CD4-positive, CD25-positive, alpha-beta regulatory T cell (primary cell): Measurements from ENCODE around the gene RNF17. TPM values are rescaled to one million over a fixed set of nuclear protein-coding genes. Genes with fewer than 3 reads are reported as not detected.

ENCODE experiments used
- ATAC-seq, 2 donors: fragments of 150-1000 bp; cut with Tn5 transposase; one replicate each; pipeline ENCODE4 v1.10.0; 2021; ENCODE audit warnings: low read depth in 2 of 2, moderate number of reproducible peaks in 2 of 2, moderate library complexity in 1 of 2
- DNase-seq, 3 donors: peaks; one replicate each; pipeline versions ENCODE4 v3.0.0 to v3.0.0-alpha.2; 2012 to 2022; ENCODE audit warnings: mixed read lengths in 1 of 3
- H3K27ac ChIP-seq: one replicate; pipeline ENCODE4 v1.7.0; 2013; ENCODE audit warnings: mild to moderate bottlenecking, low read length; ENCODE audit not compliant: insufficient read depth, poor library complexity, severe bottlenecking
- H3K27me3 ChIP-seq: one replicate; pipeline ENCODE4 v1.7.0; 2013; ENCODE audit warnings: low read length; ENCODE audit not compliant: control insufficient read depth, insufficient read depth
- H3K36me3 ChIP-seq: one replicate; pipeline ENCODE4 v1.7.0; 2013; ENCODE audit warnings: mild to moderate bottlenecking, low read length, moderate library complexity; ENCODE audit not compliant: control insufficient read depth, insufficient read depth
- H3K4me1 ChIP-seq: 2 replicates; pipeline ENCODE4 v1.7.0; 2013; ENCODE audit warnings: mild to moderate bottlenecking, low read length; ENCODE audit not compliant: insufficient read depth, control insufficient read depth, poor library complexity, severe bottlenecking
- H3K4me3 ChIP-seq: one replicate; pipeline ENCODE4 v1.7.0; 2013; ENCODE audit warnings: low read depth, mild to moderate bottlenecking, low read length, moderate library complexity
- H3K9me3 ChIP-seq, 2 experiments: 1 replicate in 1 of 2; 2 replicates in 1 of 2; pipeline ENCODE4 v1.7.0; 2013; ENCODE audit warnings: low read length in 2 of 2, mild to moderate bottlenecking in 1 of 2, moderate library complexity in 1 of 2; ENCODE audit not compliant: control insufficient read depth in 2 of 2
- H3K27ac Mint-ChIP-seq, 3 donors: one replicate each; pipeline ENCODE4 v1.8.0; 2020 to 2022; ENCODE audit warnings: mild to moderate bottlenecking in 3 of 3, mixed read lengths in 3 of 3, moderate library complexity in 2 of 3
- H3K27me3 Mint-ChIP-seq: one replicate; pipeline ENCODE4 v1.8.0; 2022; ENCODE audit warnings: mild to moderate bottlenecking, mixed read lengths
- H3K36me3 Mint-ChIP-seq: one replicate; pipeline ENCODE4 v1.8.0; 2020; ENCODE audit warnings: mixed read lengths
- H3K4me1 Mint-ChIP-seq, 4 donors: one replicate each; pipeline ENCODE4 v1.8.0; 2020 to 2022; ENCODE audit warnings: mixed read lengths in 4 of 4, mild to moderate bottlenecking in 1 of 4
- H3K4me3 Mint-ChIP-seq, 4 donors: one replicate each; pipeline ENCODE4 v1.8.0; 2020 to 2022; ENCODE audit warnings: mild to moderate bottlenecking in 4 of 4, mixed read lengths in 4 of 4, moderate library complexity in 3 of 4
- H3K9me3 Mint-ChIP-seq, 7 donors: one replicate each; pipeline ENCODE4 v1.8.0; 2020 to 2022; ENCODE audit warnings: mixed read lengths in 7 of 7, mild to moderate bottlenecking in 3 of 7, moderate library complexity in 2 of 7
- polyA plus RNA-seq, 4 donors: library from polyadenylated mRNA; unstranded; fragments of 300-500 nt; fragmentation: Illumina TruSeq; gene quantifications; one replicate each; pipeline ENCODE4 v1.2.3, GENCODE V29; 2021
- total RNA-seq: library from RNA; stranded (reverse); gene quantifications from one replicate; pipeline ENCODE4 v1.2.3, GENCODE V29; 2022

RNF17 gene
- total and polyA plus RNA-seq, 5 donors from 2014 or later, result 0.14 to 0.44 (median 0.28) TPM; not detected in 2

DNA sequence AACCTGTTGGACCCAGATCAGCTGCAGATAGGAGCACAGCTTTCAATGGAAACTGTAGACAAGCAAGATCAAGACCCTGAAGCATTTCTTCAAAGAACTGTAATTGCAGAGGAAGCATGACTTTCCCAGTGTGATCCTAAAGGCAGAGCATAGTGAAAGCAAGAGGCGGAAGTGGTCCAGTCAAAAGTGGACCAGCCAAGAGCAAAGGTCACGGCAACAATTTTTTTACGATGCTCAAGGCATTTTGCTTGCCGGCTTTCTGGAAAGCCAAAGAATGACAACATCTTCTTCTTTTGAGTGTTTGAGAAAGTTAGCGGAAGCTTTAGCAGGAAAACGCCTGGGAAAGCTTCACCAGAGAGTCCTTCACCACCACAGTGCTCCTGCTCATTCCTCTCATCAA, 111.6 kb downstream of the RNF17 start:
- DNase-seq, result no peak
- Mint-ChIP-seq H3K4me3 (no peak overlapping the region), H3K27ac (no peak overlapping the region), H3K27me3 (peaks cover 26% of the 10 kb centered on the region), H3K9me3 (no peaks in the 10 kb centered on the region), H3K4me1 (no peaks in the 10 kb centered on the region), H3K36me3 (no peaks in the 10 kb centered on the region)
- no peaks in the 10 kb centered on the region for H3K9me3 ChIP-seq
- no peak for ATAC-seq
- peaks cover 7% of the 10 kb centered on the region for H3K27me3 ChIP-seq
- no peaks in the 10 kb centered on the region for H3K4me1 ChIP-seq
- no peaks in the 10 kb centered on the region for H3K36me3 ChIP-seq
- H3K27ac ChIP-seq, result no peak overlapping the region
- no peak overlapping the region for H3K4me3 ChIP-seq

- no peaks in the 10 kb centered on the region for H3K4me1 ChIP-seq
- peaks cover 5% of the 10 kb centered on the region for H3K27me3 ChIP-seq
- Mint-ChIP-seq H3K4me1 (no peaks in the 10 kb centered on the region), H3K4me3 (no peak overlapping the region), H3K9me3 (no peaks in the 10 kb centered on the region), H3K27me3 (peaks cover 13% of the 10 kb centered on the region), H3K27ac (peak overlapping the region in 1 of 3 donors; percentile 17), H3K36me3 (no peaks in the 10 kb centered on the region)
- H3K9me3 ChIP-seq, result no peaks in the 10 kb centered on the region
- no peak for ATAC-seq
- H3K36me3 ChIP-seq, result no peaks in the 10 kb centered on the region
- no peak overlapping the region for H3K4me3 ChIP-seq
- no peak overlapping the region for H3K27ac ChIP-seq
- no peak for DNase-seq
These were observed 113.6 kb downstream of the RNF17 start for GRCh38 chr13:24877531-24877930.

DNA sequence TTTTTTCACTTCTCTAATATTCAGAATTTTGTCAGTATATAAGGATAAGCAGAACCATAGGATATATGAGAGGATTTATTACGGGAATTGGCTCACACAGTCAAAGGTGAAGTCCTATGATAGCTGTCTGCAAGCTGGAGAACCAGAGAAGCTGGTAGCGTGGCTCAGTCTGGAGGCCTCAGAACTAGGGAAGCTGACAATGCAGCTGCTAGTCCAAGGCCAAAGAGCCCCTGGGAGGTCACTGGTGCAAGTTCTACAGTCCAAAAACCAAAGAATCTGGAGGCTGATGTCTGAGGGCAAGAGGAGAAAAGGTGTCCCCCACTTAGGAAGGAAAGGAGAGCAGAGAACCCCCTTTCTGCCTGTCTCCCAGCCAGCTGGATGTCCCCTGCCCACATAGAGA, 114.4 kb downstream of the RNF17 start:
- Mint-ChIP-seq H3K9me3 (no peaks in the 10 kb centered on the region), H3K4me1 (no peaks in the 10 kb centered on the region), H3K27ac (no peak overlapping the region), H3K27me3 (peaks cover 7% of the 10 kb centered on the region), H3K4me3 (no peak overlapping the region), H3K36me3 (peaks cover 4% of the 10 kb centered on the region)
- Histone ChIP-seq H3K27me3 (no peaks in the 10 kb centered on the region), H3K9me3 (no peaks in the 10 kb centered on the region), H3K36me3 (no peaks in the 10 kb centered on the region), H3K27ac (no peak overlapping the region), H3K4me1 (no peaks in the 10 kb centered on the region), H3K4me3 (no peak overlapping the region)
- ATAC-seq (no peak), DNase-seq (no peak)

DNA sequence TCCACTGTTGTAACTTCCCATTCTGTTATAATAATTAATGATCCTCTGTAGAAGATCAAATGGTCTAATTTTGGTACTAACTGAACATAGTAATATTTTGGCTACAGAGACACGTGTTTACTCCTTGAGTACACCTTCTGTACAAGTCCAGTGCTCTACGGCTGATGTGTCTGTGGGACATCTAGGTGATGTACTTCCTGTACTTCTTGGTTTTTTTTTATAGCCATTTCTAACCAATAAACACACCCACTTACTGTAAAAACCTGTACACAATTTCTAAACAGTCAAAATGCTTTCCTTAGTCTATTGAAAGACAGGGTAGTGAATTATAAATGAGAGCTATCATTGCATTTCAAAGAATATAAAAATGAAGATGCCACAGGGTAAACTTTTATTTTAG, 118.7 kb downstream of the RNF17 start:
- no peak for DNase-seq
- H3K4me3 ChIP-seq, result no peak overlapping the region
- peaks cover 23% of the 10 kb centered on the region for H3K36me3 Mint-ChIP-seq
- no peak overlapping the region for H3K4me3 Mint-ChIP-seq
- no peaks in the 10 kb centered on the region for H3K9me3 Mint-ChIP-seq
- H3K4me1 Mint-ChIP-seq, result no peaks in the 10 kb centered on the region
- H3K27me3 ChIP-seq, result no peaks in the 10 kb centered on the region
- H3K27ac Mint-ChIP-seq, result no peak overlapping the region
- peaks cover 4% of the 10 kb centered on the region for H3K36me3 ChIP-seq
- no peak for ATAC-seq
- H3K27ac ChIP-seq, result no peak overlapping the region
- no peaks in the 10 kb centered on the region for H3K9me3 ChIP-seq
- H3K27me3 Mint-ChIP-seq, result no peaks in the 10 kb centered on the region
- H3K4me1 ChIP-seq, result no peaks in the 10 kb centered on the region

- Histone ChIP-seq H3K4me3 (no peak overlapping the region), H3K27ac (no peak overlapping the region), H3K9me3 (no peaks in the 10 kb centered on the region), H3K27me3 (no peaks in the 10 kb centered on the region), H3K36me3 (peaks cover 7% of the 10 kb centered on the region), H3K4me1 (no peaks in the 10 kb centered on the region)
- DNase-seq (no peak), ATAC-seq (no peak)
- H3K9me3 Mint-ChIP-seq, result no peaks in the 10 kb centered on the region
- no peaks in the 10 kb centered on the region for H3K4me1 Mint-ChIP-seq
- H3K36me3 Mint-ChIP-seq, result peaks cover 55% of the 10 kb centered on the region
- no peak overlapping the region for H3K27ac Mint-ChIP-seq
- no peaks in the 10 kb centered on the region for H3K27me3 Mint-ChIP-seq
- H3K4me3 Mint-ChIP-seq, result no peak overlapping the region
These were observed 123.8 kb downstream of the RNF17 start for GRCh38 chr13:24887759-24888158.

GRCh38 chr13:24888291-24888931, 124.4 kb downstream of the RNF17 start:
- no peak overlapping the region for H3K4me3 ChIP-seq
- H3K9me3 ChIP-seq, result no peaks in the 10 kb centered on the region
- Mint-ChIP-seq H3K9me3 (no peaks in the 10 kb centered on the region), H3K27me3 (no peaks in the 10 kb centered on the region), H3K36me3 (peaks cover 54% of the 10 kb centered on the region), H3K4me1 (no peaks in the 10 kb centered on the region), H3K27ac (no peak overlapping the region), H3K4me3 (no peak overlapping the region)
- peaks cover 7% of the 10 kb centered on the region for H3K36me3 ChIP-seq
- no peaks in the 10 kb centered on the region for H3K4me1 ChIP-seq
- H3K27me3 ChIP-seq, result no peaks in the 10 kb centered on the region
- ATAC-seq (no peak), DNase-seq (no peak)
- H3K27ac ChIP-seq, result no peak overlapping the region

DNA sequence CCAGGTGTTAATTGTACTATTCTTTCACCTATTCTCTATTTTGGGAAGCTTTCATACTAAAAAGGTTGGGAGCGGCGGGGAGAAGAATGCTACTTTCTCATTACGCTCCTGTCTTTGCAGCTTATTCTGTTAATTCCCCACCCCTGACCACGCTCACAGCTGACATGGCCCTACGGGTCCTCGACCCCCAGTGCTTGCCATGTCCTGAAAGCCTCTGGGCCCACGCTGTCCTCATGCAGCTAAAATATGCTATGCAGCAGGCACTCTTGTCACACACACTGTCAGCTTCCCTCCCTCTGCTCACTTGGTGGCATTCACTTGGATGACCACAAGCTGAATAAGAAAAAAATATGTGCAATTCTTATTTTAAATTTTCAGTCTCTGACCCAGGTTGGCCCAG, 126.3 kb downstream of the RNF17 start:
- no peak overlapping the region for H3K27ac ChIP-seq
- peaks cover 3% of the 10 kb centered on the region for H3K36me3 ChIP-seq
- H3K9me3 ChIP-seq, result no peaks in the 10 kb centered on the region
- Mint-ChIP-seq H3K27me3 (no peaks in the 10 kb centered on the region), H3K27ac (no peak overlapping the region), H3K4me3 (no peak overlapping the region), H3K36me3 (peaks cover 54% of the 10 kb centered on the region), H3K9me3 (no peaks in the 10 kb centered on the region), H3K4me1 (no peaks in the 10 kb centered on the region)
- no peak overlapping the region for H3K4me3 ChIP-seq
- no peaks in the 10 kb centered on the region for H3K27me3 ChIP-seq
- ATAC-seq (no peak), DNase-seq (no peak)
- H3K4me1 ChIP-seq, result no peaks in the 10 kb centered on the region

DNA sequence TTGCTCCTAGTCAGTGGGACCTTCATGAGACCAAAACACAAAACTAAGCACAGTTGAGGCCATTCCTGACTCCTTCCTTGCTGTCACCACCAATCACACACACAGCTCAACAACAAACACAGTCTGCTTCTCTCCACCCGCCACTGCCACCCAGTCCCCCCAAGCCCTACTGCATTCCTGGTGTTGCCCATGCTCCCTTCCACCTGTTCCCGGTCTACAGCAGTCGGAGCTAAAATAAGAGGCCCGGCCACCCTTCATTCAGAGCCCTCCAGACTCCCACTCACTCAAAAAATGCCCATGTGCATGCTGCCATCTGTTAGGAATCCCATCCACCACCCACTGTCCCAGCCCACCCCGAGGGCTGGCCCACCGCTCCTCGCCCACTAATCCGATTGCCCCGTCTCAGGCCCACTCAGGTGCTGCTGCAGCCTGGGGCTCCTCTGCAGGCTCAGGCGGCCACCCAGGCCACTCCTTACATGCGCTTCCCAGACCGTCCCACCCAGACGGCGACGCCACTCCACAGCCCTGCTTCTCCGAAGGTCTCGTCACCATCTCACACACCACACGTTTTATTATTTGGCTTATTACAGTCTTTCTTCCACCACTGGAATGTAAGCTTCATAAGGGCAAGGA, 127.6 kb downstream of the RNF17 start:
- no peak overlapping the region for H3K4me3 ChIP-seq
- H3K9me3 ChIP-seq, result no peaks in the 10 kb centered on the region
- H3K4me3 Mint-ChIP-seq, result no peak overlapping the region
- H3K36me3 Mint-ChIP-seq, result peaks cover 48% of the 10 kb centered on the region
- H3K9me3 Mint-ChIP-seq, result no peaks in the 10 kb centered on the region
- no peak for DNase-seq
- H3K4me1 ChIP-seq, result no peaks in the 10 kb centered on the region
- H3K27me3 Mint-ChIP-seq, result no peaks in the 10 kb centered on the region
- ATAC-seq, result no peak
- no peaks in the 10 kb centered on the region for H3K4me1 Mint-ChIP-seq
- H3K27ac ChIP-seq, result no peak overlapping the region
- H3K27ac Mint-ChIP-seq, result peak overlapping the region in 1 of 3 donors; percentile 15
- peaks cover 3% of the 10 kb centered on the region for H3K36me3 ChIP-seq
- no peaks in the 10 kb centered on the region for H3K27me3 ChIP-seq
